Stimulated activated naive B cell treated with anti-CD40 and anti-IgM and Interleukin-4, amounts not matched to agents 10 μg/mL and 1 μg/mL and 100 μg/mL, for 72 hours (primary cell): ENCODE data around the gene REEP5.
A peak's percentile ranks its signal among the peaks of the same experiment; 100 is the strongest.
"Not testable (repeated sequence)": the region's sequence is repeated elsewhere in the genome, so short reads cannot be mapped to it uniquely, and the experiment has no call there.

Source experiments
- ATAC-seq, 2 donors: fragments of 150-1000 bp; cut with Tn5 transposase; replicated peaks; 2 replicates each; pipeline ENCODE4 v1.10.0; 2021; ENCODE audit warnings: moderate library complexity in 1 of 2
- DNase-seq: peaks from one replicate; pipeline ENCODE4 v3.0.0; 2021
- H3K27ac Mint-ChIP-seq: one replicate; pipeline ENCODE4 v1.8.0; 2022; ENCODE audit warnings: mild to moderate bottlenecking, mixed read lengths
- H3K27me3 Mint-ChIP-seq, 2 donors: one replicate each; pipeline ENCODE4 v1.8.0; 2022; ENCODE audit warnings: mixed read lengths in 2 of 2
- H3K36me3 Mint-ChIP-seq, 2 donors: one replicate each; pipeline ENCODE4 v1.8.0; 2022; ENCODE audit warnings: mixed read lengths in 2 of 2, mild to moderate bottlenecking in 1 of 2
- H3K4me1 Mint-ChIP-seq, 2 donors: one replicate each; pipeline ENCODE4 v1.8.0; 2022; ENCODE audit warnings: mixed read lengths in 2 of 2, mild to moderate bottlenecking in 1 of 2
- H3K4me3 Mint-ChIP-seq, 2 donors: one replicate each; pipeline ENCODE4 v1.8.0; 2022; ENCODE audit warnings: mild to moderate bottlenecking in 2 of 2, mixed read lengths in 2 of 2, moderate library complexity in 1 of 2
- H3K9me3 Mint-ChIP-seq, 2 donors: one replicate each; pipeline ENCODE4 v1.8.0; 2022; ENCODE audit warnings: mixed read lengths in 2 of 2, mild to moderate bottlenecking in 1 of 2

Gene REEP5

GRCh38 chr5:112862085-112862484 is 59.9 kb downstream of the REEP5 start:
- Mint-ChIP-seq H3K27ac (peak overlapping the region; percentile 73), H3K27me3 (peaks cover 5 to 6% of the 10 kb centered on the region in 2 donors), H3K4me3 (peak overlapping the region; percentile 95 to 96), H3K4me1 (peaks cover 13 to 28% of the 10 kb centered on the region in 2 donors), H3K36me3 (peaks cover 6 to 19% of the 10 kb centered on the region in 2 donors), H3K9me3 (no peaks in the 10 kb centered on the region)
- ATAC-seq (no peak), DNase-seq (no peak)

GRCh38 chr5:112861638-112861985 is 60.4 kb downstream of the REEP5 start:
- DNase-seq (no peak), ATAC-seq (no peak)
- Mint-ChIP-seq H3K4me3 (peak overlapping the region; percentile 95 to 96), H3K36me3 (peaks cover 6 to 14% of the 10 kb centered on the region in 2 donors), H3K27me3 (peaks cover 5 to 6% of the 10 kb centered on the region in 2 donors), H3K4me1 (peaks cover 11 to 23% of the 10 kb centered on the region in 2 donors), H3K9me3 (no peaks in the 10 kb centered on the region), H3K27ac (peak overlapping the region; percentile 99)

- H3K9me3 Mint-ChIP-seq = no peaks in the 10 kb centered on the region
- DNase-seq (peak; percentile 88), ATAC-seq (peak; percentile 96 to 97)
- H3K27ac Mint-ChIP-seq = peak within 1 kb of the TSS; percentile 99
- peaks cover 9 to 10% of the 10 kb centered on the region in 2 donors for H3K27me3 Mint-ChIP-seq
- peaks cover 6 to 10% of the 10 kb centered on the region in 2 donors for H3K36me3 Mint-ChIP-seq
- peak within 1 kb of the TSS; percentile 95 to 96 for H3K4me3 Mint-ChIP-seq
- peaks cover 11 to 22% of the 10 kb centered on the region in 2 donors for H3K4me1 Mint-ChIP-seq
Measured at GRCh38 chr5:112860929-112861637, 60.9 kb downstream of the REEP5 start, which contains the start of gene SRP19. Gene SRP19 (plus strand): TSS chr5:112861287. CDS start chr5:112861377, 90 bp downstream.

- Mint-ChIP-seq H3K4me3 (peak overlapping the region; percentile 95 to 96), H3K4me1 (peaks cover 11 to 22% of the 10 kb centered on the region in 2 donors), H3K27me3 (peaks cover 13 to 14% of the 10 kb centered on the region in 2 donors), H3K27ac (peak overlapping the region; percentile 99)
- not testable (repeated sequence) for H3K36me3 Mint-ChIP-seq, ATAC-seq, DNase-seq, H3K9me3 Mint-ChIP-seq
Measured at GRCh38 chr5:112860571-112860928, 61.5 kb downstream of the REEP5 start.

GRCh38 chr5:112857866-112858265 is 64.2 kb downstream of the REEP5 start:
- Mint-ChIP-seq H3K4me3 (no peak overlapping the region), H3K4me1 (peaks cover 6 to 13% of the 10 kb centered on the region in 2 donors), H3K36me3 (peaks cover 6 to 12% of the 10 kb centered on the region in 2 donors), H3K9me3 (peaks cover 7 to 10% of the 10 kb centered on the region in 2 donors), H3K27ac (no peak overlapping the region), H3K27me3 (peaks cover 24 to 26% of the 10 kb centered on the region in 2 donors)
- ATAC-seq (no peak), DNase-seq (no peak)

GRCh38 chr5:112854651-112855050 is 67.4 kb downstream of the REEP5 start:
- DNase-seq (no peak), ATAC-seq (no peak)
- Mint-ChIP-seq H3K4me3 (no peak overlapping the region), H3K27me3 (peaks cover 26 to 28% of the 10 kb centered on the region in 2 donors), H3K27ac (no peak overlapping the region), H3K9me3 (peaks cover 7 to 10% of the 10 kb centered on the region in 2 donors), H3K36me3 (peaks cover 6 to 11% of the 10 kb centered on the region in 2 donors), H3K4me1 (peaks cover 0 to under 1% of the 10 kb centered on the region in 2 donors)

GRCh38 chr5:112849912-112850311 is 72.1 kb downstream of the REEP5 start:
- Mint-ChIP-seq H3K4me3 (no peak overlapping the region), H3K4me1 (peaks cover 6 to 7% of the 10 kb centered on the region in 2 donors), H3K9me3 (peaks cover 3 to 5% of the 10 kb centered on the region in 2 donors), H3K27me3 (peaks cover 6 to 9% of the 10 kb centered on the region in 2 donors), H3K36me3 (peaks cover 4% of the 10 kb centered on the region in 2 donors), H3K27ac (no peak overlapping the region)
- ATAC-seq (no peak), DNase-seq (no peak)

GRCh38 chr5:112848116-112848811 is 73.8 kb downstream of the REEP5 start:
- DNase-seq (peak; percentile 17), ATAC-seq (peak; percentile 100)
- H3K36me3 Mint-ChIP-seq = peaks cover 0 to 4% of the 10 kb centered on the region in 2 donors
- H3K27ac Mint-ChIP-seq = peak overlapping the region; percentile 47
- H3K9me3 Mint-ChIP-seq = no peaks in the 10 kb centered on the region
- no peak overlapping the region for H3K4me3 Mint-ChIP-seq
- peaks cover 6 to 7% of the 10 kb centered on the region in 2 donors for H3K4me1 Mint-ChIP-seq
- H3K27me3 Mint-ChIP-seq = peaks cover 0 to 4% of the 10 kb centered on the region in 2 donors

GRCh38 chr5:112847306-112847705 is 74.7 kb downstream of the REEP5 start:
- no peak overlapping the region for H3K27ac Mint-ChIP-seq
- ATAC-seq = no peak

GRCh38 chr5:112846556-112846955 is 75.5 kb downstream of the REEP5 start:
- no peak for ATAC-seq
- Mint-ChIP-seq H3K4me1 (peaks cover 6 to 7% of the 10 kb centered on the region in 2 donors), H3K27ac (no peak overlapping the region), H3K9me3 (no peaks in the 10 kb centered on the region), H3K36me3 (peaks cover 5 to 14% of the 10 kb centered on the region in 2 donors), H3K4me3 (no peak overlapping the region), H3K27me3 (peaks cover 0 to under 1% of the 10 kb centered on the region in 2 donors)
- DNase-seq = no peak

More at GRCh38 chr5:112847306-112847705, 74.7 kb downstream of the REEP5 start:
- Mint-ChIP-seq H3K36me3 (peaks cover 5 to 11% of the 10 kb centered on the region in 2 donors), H3K4me3 (no peak overlapping the region), H3K4me1 (peaks cover 6 to 7% of the 10 kb centered on the region in 2 donors), H3K9me3 (no peaks in the 10 kb centered on the region), H3K27me3 (peaks cover 0 to 4% of the 10 kb centered on the region in 2 donors)
- no peak for DNase-seq

- Mint-ChIP-seq H3K4me1 (peaks cover 4 to 7% of the 10 kb centered on the region in 2 donors), H3K9me3 (no peaks in the 10 kb centered on the region), H3K27ac (no peak overlapping the region), H3K27me3 (no peaks in the 10 kb centered on the region), H3K36me3 (peaks cover 14 to 32% of the 10 kb centered on the region in 2 donors), H3K4me3 (no peak overlapping the region)
- ATAC-seq (no peak), DNase-seq (no peak)
Measured at GRCh38 chr5:112844489-112844888, 77.5 kb downstream of the REEP5 start.

- Mint-ChIP-seq H3K27me3 (no peaks in the 10 kb centered on the region), H3K4me3 (no peak overlapping the region), H3K36me3 (peaks cover 28 to 48% of the 10 kb centered on the region in 2 donors), H3K27ac (peak overlapping the region; percentile 9), H3K9me3 (no peaks in the 10 kb centered on the region), H3K4me1 (no peaks in the 10 kb centered on the region)
- ATAC-seq = no peak
- no peak for DNase-seq
Measured at GRCh38 chr5:112833971-112834370, 88.1 kb downstream of the REEP5 start.

- Mint-ChIP-seq H3K27me3 (no peaks in the 10 kb centered on the region), H3K36me3 (peaks cover 18 to 39% of the 10 kb centered on the region in 2 donors), H3K27ac (peak overlapping the region; percentile 52), H3K9me3 (no peaks in the 10 kb centered on the region), H3K4me3 (no peak overlapping the region), H3K4me1 (no peaks in the 10 kb centered on the region)
- ATAC-seq (no peak), DNase-seq (no peak)
Measured at GRCh38 chr5:112830378-112830777, 91.6 kb downstream of the REEP5 start.
